Aorta (tissue), 5 donors: ENCODE results near the gene HMCN1. TPM values are rescaled to one million over a fixed set of nuclear protein-coding genes. Genes with fewer than 3 reads are reported as not detected.
A peak's percentile ranks its signal among the peaks of the same experiment; 100 is the strongest.

Experiments
- ATAC-seq: fragments of 200-7000 bp; cut with Tn5 transposase; one replicate; pipeline ENCODE4 v1.9.1; 2022; ENCODE audit warnings: moderate library complexity; ENCODE audit not compliant: low FRiP score
- DNase-seq, 2 donors: peaks; one replicate each; pipeline ENCODE4 v3.0.0-alpha.2; 2020
- H3K27ac ChIP-seq, 2 donors: one replicate each; pipeline ENCODE4 v1.5.1; 2013; ENCODE audit warnings: low read length in 2 of 2, mild to moderate bottlenecking in 2 of 2, moderate library complexity in 2 of 2, control low read depth in 1 of 2, inconsistent platforms in 1 of 2, low read depth in 1 of 2
- H3K27me3 ChIP-seq, 2 donors: one replicate each; pipeline ENCODE4 v1.6.1; 2013; ENCODE audit warnings: control low read depth in 1 of 2, low read length in 1 of 2, mild to moderate bottlenecking in 1 of 2, moderate library complexity in 1 of 2; ENCODE audit not compliant: insufficient read depth in 2 of 2, control insufficient read depth in 1 of 2
- H3K36me3 ChIP-seq, 2 donors: one replicate each; pipeline ENCODE4 v1.6.1; 2013; ENCODE audit warnings: control low read depth in 1 of 2, low read length in 1 of 2, mild to moderate bottlenecking in 1 of 2; ENCODE audit not compliant: insufficient read depth in 2 of 2, control insufficient read depth in 1 of 2
- H3K4me1 ChIP-seq, 2 donors: one replicate each; pipeline ENCODE4 v1.6.1; 2013; ENCODE audit warnings: low read length in 2 of 2, control low read depth in 1 of 2, mild to moderate bottlenecking in 1 of 2, moderate library complexity in 1 of 2; ENCODE audit not compliant: insufficient read depth in 2 of 2, control insufficient read depth in 1 of 2
- H3K4me3 ChIP-seq, 2 donors: one replicate each; pipeline ENCODE4 v1.5.1; 2013; ENCODE audit warnings: low read length in 2 of 2, control low read depth in 1 of 2, mild to moderate bottlenecking in 1 of 2
- H3K9me3 ChIP-seq: one replicate; pipeline ENCODE4 v1.6.1; 2013; ENCODE audit warnings: mild to moderate bottlenecking, low read length; ENCODE audit not compliant: control insufficient read depth
- whole genome bisulfite sequencing, 2 donors: extraction: QIAGEN DNeasy Blood & Tissue Kit; methylation state at CpG; one replicate each; pipeline ENCODE4 v1.1.7; 2013; 5-methylcytosine and 5-hydroxymethylcytosine counted together
- intact Hi-C, 2 donors: fragments of 100-400 bp; cut with DNase I; formaldehyde crosslinking; loops; one replicate each; pipeline versions ENCODE4 v1.14.2 to v1.15.0; 2022
- polyA plus RNA-seq, 2 donors: library from polyadenylated mRNA; stranded (reverse); fragments of 200-250 nt; gene quantifications; one replicate each; pipeline ENCODE4 v1.2.3, GENCODE V29; 2013
- total RNA-seq, 2 donors: library from RNA; stranded (reverse); fragmentation: NEBNext Ultra II Directional; extraction: Animal tissue kit (Norgen Biotek cat#: 25700); gene quantifications; one replicate each; pipeline ENCODE4 v1.2.1, GENCODE V29; 2021
- donor health status: healthy with polysubstance abuse.
- donor health status: Bipolar disorder and iron deficiency.
- donor health status: DM: no; HTN: no; CAD: no.
- donor health status: DM: no; HTN: no; CAD: no.
- donor health status: DM: yes; HTN: yes; CAD: no.

HMCN1 gene
- total and polyA plus RNA-seq, 4 donors: 11.3 to 93.6 (median 50.0) TPM

GRCh38 chr1:185860311-185860710 is 126.1 kb downstream of the HMCN1 start:
- peaks cover 12 to 16% of the 10 kb centered on the region in 2 donors for H3K4me1 ChIP-seq
- peaks cover 2% of the 10 kb centered on the region for H3K9me3 ChIP-seq
- WGBS, 2 donors: 47 to 50% methylated on average over 1 of the region's 1 CpG
- no peak overlapping the region for H3K4me3 ChIP-seq
- H3K36me3 ChIP-seq: no peaks in the 10 kb centered on the region
- no peak for ATAC-seq
- intact Hi-C loops: loop anchor here in 1 of 2 donors (10.0 kb wide), 1 partner anchor 244 kb away; no protein-coding TSS in a partner anchor
- H3K27ac ChIP-seq: no peak overlapping the region
- no peak for DNase-seq
- no peaks in the 10 kb centered on the region for H3K27me3 ChIP-seq

- H3K27me3 ChIP-seq: no peaks in the 10 kb centered on the region
- ATAC-seq: no peak
- intact Hi-C loops: loop anchor here in 1 of 2 donors (10.0 kb wide), 1 partner anchor 244 kb away; no protein-coding TSS in a partner anchor
- no peaks in the 10 kb centered on the region for H3K36me3 ChIP-seq
- no peak overlapping the region for H3K4me3 ChIP-seq
- DNase-seq: no peak
- H3K27ac ChIP-seq: peak overlapping the region in 1 of 2 donors; percentile 57
- 38 to 47% methylated on average over 1 of the region's 1 CpG for WGBS, 2 donors
- H3K4me1 ChIP-seq: peaks cover 12 to 14% of the 10 kb centered on the region in 2 donors
- peaks cover 2% of the 10 kb centered on the region for H3K9me3 ChIP-seq
Observed at GRCh38 chr1:185860859-185861258, 126.7 kb downstream of the HMCN1 start.

GRCh38 chr1:185861630-185862029 is 127.4 kb downstream of the HMCN1 start:
- Histone ChIP-seq H3K4me3 (no peak overlapping the region), H3K36me3 (no peaks in the 10 kb centered on the region), H3K27ac (no peak overlapping the region), H3K27me3 (no peaks in the 10 kb centered on the region), H3K4me1 (peaks cover 12 to 14% of the 10 kb centered on the region in 2 donors), H3K9me3 (peaks cover 2% of the 10 kb centered on the region)
- intact Hi-C loops: loop anchor here in 1 of 2 donors (10.0 kb wide), 1 partner anchor 243 kb away; no protein-coding TSS in a partner anchor
- DNase-seq (no peak), ATAC-seq (no peak)

- H3K27ac ChIP-seq: no peak overlapping the region
- H3K27me3 ChIP-seq: no peaks in the 10 kb centered on the region
- H3K4me1 ChIP-seq: peaks cover 12 to 14% of the 10 kb centered on the region in 2 donors
- no peak for ATAC-seq
- 59% methylated on average over 3 of the region's 3 CpGs for WGBS, 2 donors
- H3K4me3 ChIP-seq: no peak overlapping the region
- intact Hi-C loops: loop anchor here in 1 of 2 donors (10.0 kb wide), 1 partner anchor 243 kb away; no protein-coding TSS in a partner anchor
- H3K9me3 ChIP-seq: peaks cover 2% of the 10 kb centered on the region
- H3K36me3 ChIP-seq: no peaks in the 10 kb centered on the region
- DNase-seq: no peak
Observed at GRCh38 chr1:185862235-185862634, 128.0 kb downstream of the HMCN1 start.

- Histone ChIP-seq H3K4me3 (no peak overlapping the region), H3K9me3 (peaks cover 2% of the 10 kb centered on the region), H3K4me1 (peaks cover 10 to 14% of the 10 kb centered on the region in 2 donors), H3K27me3 (no peaks in the 10 kb centered on the region), H3K36me3 (no peaks in the 10 kb centered on the region), H3K27ac (no peak overlapping the region)
- DNase-seq: no peak
- peak; percentile 38 for ATAC-seq
- intact Hi-C loops: loop anchor here in 1 of 2 donors (10.0 kb wide), 1 partner anchor 240 kb away; no protein-coding TSS in a partner anchor
- WGBS, 2 donors: 2 to 6% methylated on average over 5 of the region's 5 CpGs
Observed at GRCh38 chr1:185864331-185864730, 130.1 kb downstream of the HMCN1 start.

GRCh38 chr1:185864889-185865517 is 130.8 kb downstream of the HMCN1 start:
- intact Hi-C loops: loop anchor here in 1 of 2 donors (10.0 kb wide), 1 partner anchor 240 kb away; no protein-coding TSS in a partner anchor
- Histone ChIP-seq H3K4me3 (no peak overlapping the region), H3K36me3 (no peaks in the 10 kb centered on the region), H3K27ac (peak overlapping the region; percentile 28 to 59), H3K9me3 (peaks cover 2% of the 10 kb centered on the region), H3K27me3 (no peaks in the 10 kb centered on the region), H3K4me1 (peaks cover 10 to 14% of the 10 kb centered on the region in 2 donors)
- DNase-seq: no peak
- WGBS, 2 donors: 1 to 8% methylated on average over 2 of the region's 2 CpGs
- no peak for ATAC-seq

GRCh38 chr1:185869590-185869989 is 135.4 kb downstream of the HMCN1 start:
- 76 to 84% methylated on average over 2 of the region's 2 CpGs for WGBS, 2 donors
- Histone ChIP-seq H3K4me3 (no peak overlapping the region), H3K27me3 (no peaks in the 10 kb centered on the region), H3K4me1 (peaks cover 0 to 6% of the 10 kb centered on the region in 2 donors), H3K9me3 (peaks cover 2% of the 10 kb centered on the region), H3K27ac (no peak overlapping the region), H3K36me3 (no peaks in the 10 kb centered on the region)
- DNase-seq: no peak
- ATAC-seq: no peak
- intact Hi-C loops: loop anchor here in 1 of 2 donors (10.0 kb wide), 1 partner anchor 235 kb away; no protein-coding TSS in a partner anchor

GRCh38 chr1:185871627-185872150 is 137.5 kb downstream of the HMCN1 start:
- no peak for ATAC-seq
- no peaks in the 10 kb centered on the region for H3K9me3 ChIP-seq

GRCh38 chr1:185874246-185874645 is 140.1 kb downstream of the HMCN1 start:
- Histone ChIP-seq H3K4me1 (peaks cover 0 to 3% of the 10 kb centered on the region in 2 donors), H3K9me3 (no peaks in the 10 kb centered on the region), H3K36me3 (no peaks in the 10 kb centered on the region), H3K4me3 (no peak overlapping the region), H3K27me3 (no peaks in the 10 kb centered on the region), H3K27ac (no peak overlapping the region)
- DNase-seq (no peak), ATAC-seq (no peak)
- intact Hi-C loops: no loop called here
- 58 to 63% methylated on average over 2 of the region's 2 CpGs for WGBS, 2 donors

More at GRCh38 chr1:185871627-185872150, 137.5 kb downstream of the HMCN1 start:
- WGBS, 2 donors: 83 to 84% methylated on average over 2 of the region's 2 CpGs
- Histone ChIP-seq H3K27me3 (no peaks in the 10 kb centered on the region), H3K27ac (no peak overlapping the region), H3K36me3 (no peaks in the 10 kb centered on the region), H3K4me1 (no peaks in the 10 kb centered on the region), H3K4me3 (no peak overlapping the region)
- DNase-seq: no peak
- intact Hi-C loops: no loop called here
